ENCODE results near the gene ATXN1L.

ATXN1L gene

DNA sequence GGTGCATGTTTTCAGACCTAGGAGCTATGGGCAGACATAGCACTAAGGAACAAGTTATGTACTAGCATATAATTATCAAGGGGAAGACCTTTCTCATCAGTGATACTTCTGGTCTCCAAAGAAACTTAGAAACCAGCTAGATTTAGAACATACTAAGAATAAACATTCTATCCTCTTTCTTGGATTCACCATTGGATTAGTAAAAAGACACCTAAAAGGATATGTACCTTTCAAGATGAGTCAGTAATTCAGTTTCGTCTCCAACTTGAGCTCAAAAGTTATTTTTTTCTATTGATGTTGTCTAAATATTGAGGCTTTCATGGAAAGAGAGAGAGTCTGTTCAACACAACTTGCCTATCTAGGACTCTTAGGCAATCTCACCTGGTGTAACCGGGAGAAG is 25.0 kb downstream of the ATXN1L start:
- DNase-seq (ENCODE audit: low spot score) = no peak
- TF ChIP-seq, protein P1, sequence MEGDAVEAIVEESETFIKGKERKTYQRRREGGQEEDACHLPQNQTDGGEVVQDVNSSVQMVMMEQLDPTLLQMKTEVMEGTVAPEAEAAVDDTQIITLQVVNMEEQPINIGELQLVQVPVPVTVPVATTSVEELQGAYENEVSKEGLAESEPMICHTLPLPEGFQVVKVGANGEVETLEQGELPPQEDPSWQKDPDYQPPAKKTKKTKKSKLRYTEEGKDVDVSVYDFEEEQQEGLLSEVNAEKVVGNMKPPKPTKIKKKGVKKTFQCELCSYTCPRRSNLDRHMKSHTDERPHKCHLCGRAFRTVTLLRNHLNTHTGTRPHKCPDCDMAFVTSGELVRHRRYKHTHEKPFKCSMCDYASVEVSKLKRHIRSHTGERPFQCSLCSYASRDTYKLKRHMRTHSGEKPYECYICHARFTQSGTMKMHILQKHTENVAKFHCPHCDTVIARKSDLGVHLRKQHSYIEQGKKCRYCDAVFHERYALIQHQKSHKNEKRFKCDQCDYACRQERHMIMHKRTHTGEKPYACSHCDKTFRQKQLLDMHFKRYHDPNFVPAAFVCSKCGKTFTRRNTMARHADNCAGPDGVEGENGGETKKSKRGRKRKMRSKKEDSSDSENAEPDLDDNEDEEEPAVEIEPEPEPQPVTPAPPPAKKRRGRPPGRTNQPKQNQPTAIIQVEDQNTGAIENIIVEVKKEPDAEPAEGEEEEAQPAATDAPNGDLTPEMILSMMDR (IDR thresholded peaks at IDR 0.05; ENCODE audit: extremely low read depth, missing control alignments) = no peak

DNA sequence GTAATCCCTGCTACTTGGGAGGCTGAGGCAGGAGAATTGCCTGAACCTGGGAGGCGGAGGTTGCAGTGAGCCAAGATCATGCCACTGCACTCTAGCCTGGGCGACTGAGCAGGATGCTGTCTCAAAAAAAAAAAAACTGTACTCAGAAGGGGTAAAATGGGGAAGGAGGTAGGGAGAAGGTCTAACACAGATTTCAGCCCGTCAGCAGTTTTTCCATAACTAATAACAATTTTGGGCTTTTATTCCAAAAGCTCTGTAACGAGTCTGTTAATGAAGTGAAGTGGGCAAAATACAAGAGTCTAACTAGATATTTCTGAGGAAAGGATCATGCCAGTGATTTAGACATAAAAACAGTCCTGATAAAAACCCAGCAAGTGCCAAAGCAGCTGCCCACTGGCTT is 27.4 kb downstream of the ATXN1L start:
- no peak for DNase-seq (ENCODE audit: low spot score)
- TF ChIP-seq, protein P1 (IDR thresholded peaks at IDR 0.05; ENCODE audit: extremely low read depth, missing control alignments) = no peak

- no peak for DNase-seq (ENCODE audit: low spot score)
- TF ChIP-seq, protein P1 (IDR thresholded peaks at IDR 0.05; ENCODE audit: extremely low read depth, missing control alignments) = no peak
These were observed 33.1 kb downstream of the ATXN1L start for GRCh38 chr16:71878911-71879310.

DNA sequence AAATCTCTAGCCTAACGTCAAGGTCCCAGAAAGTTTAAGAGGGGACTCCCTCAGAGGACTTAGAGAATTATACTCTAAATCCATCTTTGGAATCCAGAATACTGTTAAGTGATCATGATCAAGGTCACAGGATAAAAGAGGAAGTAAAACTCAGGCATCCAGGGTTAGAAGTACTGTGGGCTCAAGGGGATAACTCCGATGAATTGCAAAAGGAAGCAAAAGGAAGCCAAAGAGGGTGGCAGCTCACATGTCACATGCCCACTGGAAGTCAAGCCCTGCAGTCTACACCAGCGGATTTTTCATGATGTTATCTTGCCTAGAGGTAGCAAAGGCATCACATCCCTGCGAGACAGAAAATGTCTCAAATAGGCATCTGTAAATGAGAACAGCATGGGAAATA is 34.4 kb downstream of the ATXN1L start:
- TF ChIP-seq, protein P1 (IDR thresholded peaks at IDR 0.05; ENCODE audit: extremely low read depth, missing control alignments) = no peak
- DNase-seq (ENCODE audit: low spot score) = no peak

- DNase-seq (ENCODE audit: low spot score) = peak; percentile 84
- TF ChIP-seq, protein P1 (IDR thresholded peaks at IDR 0.05; ENCODE audit: extremely low read depth, missing control alignments) = peak; percentile 82
These were observed 36.9 kb downstream of the ATXN1L start for GRCh38 chr16:71882505-71883167.

DNA sequence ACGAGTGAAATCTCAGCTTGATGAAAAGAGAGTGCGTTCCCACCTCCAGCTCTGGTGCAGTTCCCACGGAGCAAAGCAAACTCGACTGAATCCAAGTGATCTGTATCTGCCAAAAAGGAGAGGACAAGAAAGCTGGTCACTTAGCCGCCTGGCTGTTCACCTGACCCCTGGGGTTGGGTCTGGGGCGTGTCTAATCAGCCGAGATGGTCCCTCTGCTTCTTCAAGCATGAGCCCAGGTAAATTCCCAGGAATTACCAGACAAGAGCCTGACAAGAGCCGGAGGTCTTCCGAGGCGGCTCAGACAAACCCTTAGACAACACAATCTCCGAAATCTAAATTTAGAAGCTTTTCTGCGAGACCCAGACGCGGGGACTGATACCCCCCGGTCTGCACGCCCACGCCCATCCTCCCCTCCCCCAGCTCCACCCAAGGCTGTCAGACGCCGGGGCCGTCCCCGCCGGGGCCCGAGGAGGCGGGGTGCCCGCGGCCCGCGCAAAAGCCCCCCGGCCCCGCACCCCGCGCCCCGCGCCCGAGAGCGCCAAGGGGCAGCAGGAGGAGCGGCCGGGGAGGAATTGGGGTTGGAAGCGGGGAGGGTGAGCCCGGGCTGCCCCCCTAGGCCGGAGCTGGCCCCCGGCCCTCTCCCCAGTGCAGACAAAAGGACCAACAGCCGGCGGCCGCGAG is 37.5 kb downstream of the ATXN1L start:
- TF ChIP-seq, protein P1 (IDR thresholded peaks at IDR 0.05; ENCODE audit: extremely low read depth, missing control alignments) = peak; percentile 28
- peak; percentile 80 for DNase-seq (ENCODE audit: low spot score)

- DNase-seq (ENCODE audit: low spot score) = peak; percentile 93
- TF ChIP-seq, protein P1 (IDR thresholded peaks at IDR 0.05; ENCODE audit: extremely low read depth, missing control alignments) = no peak
These were observed 38.3 kb downstream of the ATXN1L start, which contains the start of gene ZNF821 for GRCh38 chr16:71883849-71884638. Gene ZNF821 (minus strand): TSS chr16:71884182. CDS start chr16:71879946, 4,236 bp downstream.

Data from GM20000 (cell line).